ENCODE data around the gene SSH2.
A peak's percentile ranks its signal among the peaks of the same experiment; 100 is the strongest.

SSH2 gene

GRCh38 chr17:29723278-29724047 lies 206.6 kb downstream of the SSH2 start:
- no peak for TF ChIP-seq EZH2phosphoT487 (IDR thresholded peaks at IDR 0.05; ENCODE audit: low read length)
- no peak for TF ChIP-seq CTCF (IDR thresholded peaks at IDR 0.05; ENCODE audit: low read length)
- TF ChIP-seq EZH2 (optimal IDR thresholded peaks at IDR 0.05; ENCODE audit: low read depth, low read length) = no peak
- Histone ChIP-seq H3F3A (ENCODE audit: insufficient read depth, low read length) (no peaks in the 10 kb centered on the region), H2AFZ (ENCODE audit: low read length) (no peak overlapping the region), H3K9me3 (replicated peaks; ENCODE audit: insufficient read depth, low read length) (no peaks in the 10 kb centered on the region), H3K9me2 (replicated peaks; ENCODE audit: insufficient read depth, low read length) (no peaks in the 10 kb centered on the region), H3K4me3 (ENCODE audit: low read length) (no peak overlapping the region), H3K9ac (ENCODE audit: low read length) (no peak overlapping the region), H3K27ac (ENCODE audit: low read length) (no peak overlapping the region), H3K27me3 (replicated peaks; ENCODE audit: insufficient read depth, low read length) (no peaks in the 10 kb centered on the region), H3K36me3 (replicated peaks; ENCODE audit: insufficient read depth, low read length) (no peaks in the 10 kb centered on the region), H3K79me2 (ENCODE audit: low read length) (0 out of 2 replicates have a peak, but pooled peaks cover 4% of the 10 kb centered on the region), H3K4me2 (ENCODE audit: low read depth, low read length) (0 out of 2 replicates have a peak overlapping the region, but pooled peaks have one; percentile 21), H4K20me1 (ENCODE audit: insufficient read depth, low read length) (no peaks in the 10 kb centered on the region), H3K4me1 (ENCODE audit: low read length) (peaks cover 10% of the 10 kb centered on the region; the same call in 1 of the 2 replicates)
- no peak for DNase-seq

- peak; percentile 16 for DNase-seq
- Histone ChIP-seq H3K27ac (ENCODE audit: low read length) (no peak overlapping the region), H3K36me3 (replicated peaks; ENCODE audit: insufficient read depth, low read length) (no peaks in the 10 kb centered on the region), H3K4me3 (ENCODE audit: low read length) (no peak overlapping the region), H2AFZ (ENCODE audit: low read length) (no peak overlapping the region), H3F3A (ENCODE audit: insufficient read depth, low read length) (no peaks in the 10 kb centered on the region), H3K27me3 (replicated peaks; ENCODE audit: insufficient read depth, low read length) (no peaks in the 10 kb centered on the region), H3K4me1 (ENCODE audit: low read length) (peaks cover 10% of the 10 kb centered on the region; the same call in 1 of the 2 replicates), H3K9ac (ENCODE audit: low read length) (no peak overlapping the region), H3K4me2 (ENCODE audit: low read depth, low read length) (0 out of 2 replicates have a peak overlapping the region, but pooled peaks have one; percentile 21), H3K9me2 (replicated peaks; ENCODE audit: insufficient read depth, low read length) (no peaks in the 10 kb centered on the region), H4K20me1 (ENCODE audit: insufficient read depth, low read length) (no peaks in the 10 kb centered on the region), H3K79me2 (ENCODE audit: low read length) (0 out of 2 replicates have a peak, but pooled peaks cover 4% of the 10 kb centered on the region), H3K9me3 (replicated peaks; ENCODE audit: insufficient read depth, low read length) (no peaks in the 10 kb centered on the region)
- no peak for TF ChIP-seq CTCF (IDR thresholded peaks at IDR 0.05; ENCODE audit: low read length)
- no peak for TF ChIP-seq EZH2 (optimal IDR thresholded peaks at IDR 0.05; ENCODE audit: low read depth, low read length)
- TF ChIP-seq EZH2phosphoT487 (IDR thresholded peaks at IDR 0.05; ENCODE audit: low read length) = no peak
Observed at GRCh38 chr17:29722411-29723198, 207.4 kb downstream of the SSH2 start.

- no peak for TF ChIP-seq EZH2phosphoT487 (IDR thresholded peaks at IDR 0.05; ENCODE audit: low read length)
- no peak for TF ChIP-seq CTCF (IDR thresholded peaks at IDR 0.05; ENCODE audit: low read length)
- no peak for TF ChIP-seq EZH2 (optimal IDR thresholded peaks at IDR 0.05; ENCODE audit: low read depth, low read length)
- no peak overlapping the region for H3K27ac ChIP-seq (ENCODE audit: low read length)
- no peak for DNase-seq
Observed at GRCh38 chr17:29720551-29720950, 209.5 kb downstream of the SSH2 start.

More at GRCh38 chr17:29720551-29720950, 209.5 kb downstream of the SSH2 start:
- Histone ChIP-seq H3K36me3 (replicated peaks; ENCODE audit: insufficient read depth, low read length) (no peaks in the 10 kb centered on the region), H3K9ac (ENCODE audit: low read length) (no peak overlapping the region), H3K9me3 (replicated peaks; ENCODE audit: insufficient read depth, low read length) (no peaks in the 10 kb centered on the region), H3F3A (ENCODE audit: insufficient read depth, low read length) (no peaks in the 10 kb centered on the region), H3K4me1 (ENCODE audit: low read length) (peaks cover 10% of the 10 kb centered on the region; the same call in 1 of the 2 replicates), H3K9me2 (replicated peaks; ENCODE audit: insufficient read depth, low read length) (no peaks in the 10 kb centered on the region), H3K27me3 (replicated peaks; ENCODE audit: insufficient read depth, low read length) (no peaks in the 10 kb centered on the region), H3K79me2 (ENCODE audit: low read length) (0 out of 2 replicates have a peak, but pooled peaks cover 4% of the 10 kb centered on the region), H3K4me3 (ENCODE audit: low read length) (no peak overlapping the region), H3K4me2 (ENCODE audit: low read depth, low read length) (no peak overlapping the region), H4K20me1 (ENCODE audit: insufficient read depth, low read length) (no peaks in the 10 kb centered on the region), H2AFZ (ENCODE audit: low read length) (no peak overlapping the region)
